ENCODE measurements around the gene PCDHGB4. TPM values are rescaled to one million over a fixed set of nuclear protein-coding genes. Genes with fewer than 3 reads are reported as not detected.

The PCDHGB4 gene
- total and polyA plus RNA-seq, 9 of the 15 experiments (the other 6 are each of a cell fraction or from before 2014, with no cell fraction given), result 0.01 to 0.14 (median 0.03) TPM; not detected in 5

- TF ChIP-seq TEAD1 (CRISPR knock-in tag; IDR thresholded peaks at IDR 0.05) (no peak), NR3C1 (CRISPR knock-in tag; IDR thresholded peaks at IDR 0.05) (no peak), ZNF583 (CRISPR knock-in tag; IDR thresholded peaks at IDR 0.05) (no peak), NFE2 (IDR thresholded peaks at IDR 0.05; ENCODE audit: low read depth) (no peak), ZEB2 (IDR thresholded peaks at IDR 0.05) (no peak), ZNF121 (CRISPR knock-in tag; conservative IDR thresholded peaks at IDR 0.05) (no peak), YY1 (IDR thresholded peaks at IDR 0.05; ENCODE audit: borderline replicate concordance in 1 of 3, control insufficient read depth in 1 of 3, extremely low read depth in 1 of 3, insufficient read depth in 3 of 3, insufficient read length in 1 of 3, insufficient replicate concordance in 2 of 3, low read depth in 1 of 3, low read length in 2 of 3) (peak in 2 of 3 experiments; percentile 20 to 64), DIDO1 (tag; IDR thresholded peaks at IDR 0.05; ENCODE audit: low read depth) (no peak), CREB3 (tag; conservative IDR thresholded peaks at IDR 0.05; ENCODE audit: low read depth) (no peak)
- TF ChIP-seq, protein P1, sequence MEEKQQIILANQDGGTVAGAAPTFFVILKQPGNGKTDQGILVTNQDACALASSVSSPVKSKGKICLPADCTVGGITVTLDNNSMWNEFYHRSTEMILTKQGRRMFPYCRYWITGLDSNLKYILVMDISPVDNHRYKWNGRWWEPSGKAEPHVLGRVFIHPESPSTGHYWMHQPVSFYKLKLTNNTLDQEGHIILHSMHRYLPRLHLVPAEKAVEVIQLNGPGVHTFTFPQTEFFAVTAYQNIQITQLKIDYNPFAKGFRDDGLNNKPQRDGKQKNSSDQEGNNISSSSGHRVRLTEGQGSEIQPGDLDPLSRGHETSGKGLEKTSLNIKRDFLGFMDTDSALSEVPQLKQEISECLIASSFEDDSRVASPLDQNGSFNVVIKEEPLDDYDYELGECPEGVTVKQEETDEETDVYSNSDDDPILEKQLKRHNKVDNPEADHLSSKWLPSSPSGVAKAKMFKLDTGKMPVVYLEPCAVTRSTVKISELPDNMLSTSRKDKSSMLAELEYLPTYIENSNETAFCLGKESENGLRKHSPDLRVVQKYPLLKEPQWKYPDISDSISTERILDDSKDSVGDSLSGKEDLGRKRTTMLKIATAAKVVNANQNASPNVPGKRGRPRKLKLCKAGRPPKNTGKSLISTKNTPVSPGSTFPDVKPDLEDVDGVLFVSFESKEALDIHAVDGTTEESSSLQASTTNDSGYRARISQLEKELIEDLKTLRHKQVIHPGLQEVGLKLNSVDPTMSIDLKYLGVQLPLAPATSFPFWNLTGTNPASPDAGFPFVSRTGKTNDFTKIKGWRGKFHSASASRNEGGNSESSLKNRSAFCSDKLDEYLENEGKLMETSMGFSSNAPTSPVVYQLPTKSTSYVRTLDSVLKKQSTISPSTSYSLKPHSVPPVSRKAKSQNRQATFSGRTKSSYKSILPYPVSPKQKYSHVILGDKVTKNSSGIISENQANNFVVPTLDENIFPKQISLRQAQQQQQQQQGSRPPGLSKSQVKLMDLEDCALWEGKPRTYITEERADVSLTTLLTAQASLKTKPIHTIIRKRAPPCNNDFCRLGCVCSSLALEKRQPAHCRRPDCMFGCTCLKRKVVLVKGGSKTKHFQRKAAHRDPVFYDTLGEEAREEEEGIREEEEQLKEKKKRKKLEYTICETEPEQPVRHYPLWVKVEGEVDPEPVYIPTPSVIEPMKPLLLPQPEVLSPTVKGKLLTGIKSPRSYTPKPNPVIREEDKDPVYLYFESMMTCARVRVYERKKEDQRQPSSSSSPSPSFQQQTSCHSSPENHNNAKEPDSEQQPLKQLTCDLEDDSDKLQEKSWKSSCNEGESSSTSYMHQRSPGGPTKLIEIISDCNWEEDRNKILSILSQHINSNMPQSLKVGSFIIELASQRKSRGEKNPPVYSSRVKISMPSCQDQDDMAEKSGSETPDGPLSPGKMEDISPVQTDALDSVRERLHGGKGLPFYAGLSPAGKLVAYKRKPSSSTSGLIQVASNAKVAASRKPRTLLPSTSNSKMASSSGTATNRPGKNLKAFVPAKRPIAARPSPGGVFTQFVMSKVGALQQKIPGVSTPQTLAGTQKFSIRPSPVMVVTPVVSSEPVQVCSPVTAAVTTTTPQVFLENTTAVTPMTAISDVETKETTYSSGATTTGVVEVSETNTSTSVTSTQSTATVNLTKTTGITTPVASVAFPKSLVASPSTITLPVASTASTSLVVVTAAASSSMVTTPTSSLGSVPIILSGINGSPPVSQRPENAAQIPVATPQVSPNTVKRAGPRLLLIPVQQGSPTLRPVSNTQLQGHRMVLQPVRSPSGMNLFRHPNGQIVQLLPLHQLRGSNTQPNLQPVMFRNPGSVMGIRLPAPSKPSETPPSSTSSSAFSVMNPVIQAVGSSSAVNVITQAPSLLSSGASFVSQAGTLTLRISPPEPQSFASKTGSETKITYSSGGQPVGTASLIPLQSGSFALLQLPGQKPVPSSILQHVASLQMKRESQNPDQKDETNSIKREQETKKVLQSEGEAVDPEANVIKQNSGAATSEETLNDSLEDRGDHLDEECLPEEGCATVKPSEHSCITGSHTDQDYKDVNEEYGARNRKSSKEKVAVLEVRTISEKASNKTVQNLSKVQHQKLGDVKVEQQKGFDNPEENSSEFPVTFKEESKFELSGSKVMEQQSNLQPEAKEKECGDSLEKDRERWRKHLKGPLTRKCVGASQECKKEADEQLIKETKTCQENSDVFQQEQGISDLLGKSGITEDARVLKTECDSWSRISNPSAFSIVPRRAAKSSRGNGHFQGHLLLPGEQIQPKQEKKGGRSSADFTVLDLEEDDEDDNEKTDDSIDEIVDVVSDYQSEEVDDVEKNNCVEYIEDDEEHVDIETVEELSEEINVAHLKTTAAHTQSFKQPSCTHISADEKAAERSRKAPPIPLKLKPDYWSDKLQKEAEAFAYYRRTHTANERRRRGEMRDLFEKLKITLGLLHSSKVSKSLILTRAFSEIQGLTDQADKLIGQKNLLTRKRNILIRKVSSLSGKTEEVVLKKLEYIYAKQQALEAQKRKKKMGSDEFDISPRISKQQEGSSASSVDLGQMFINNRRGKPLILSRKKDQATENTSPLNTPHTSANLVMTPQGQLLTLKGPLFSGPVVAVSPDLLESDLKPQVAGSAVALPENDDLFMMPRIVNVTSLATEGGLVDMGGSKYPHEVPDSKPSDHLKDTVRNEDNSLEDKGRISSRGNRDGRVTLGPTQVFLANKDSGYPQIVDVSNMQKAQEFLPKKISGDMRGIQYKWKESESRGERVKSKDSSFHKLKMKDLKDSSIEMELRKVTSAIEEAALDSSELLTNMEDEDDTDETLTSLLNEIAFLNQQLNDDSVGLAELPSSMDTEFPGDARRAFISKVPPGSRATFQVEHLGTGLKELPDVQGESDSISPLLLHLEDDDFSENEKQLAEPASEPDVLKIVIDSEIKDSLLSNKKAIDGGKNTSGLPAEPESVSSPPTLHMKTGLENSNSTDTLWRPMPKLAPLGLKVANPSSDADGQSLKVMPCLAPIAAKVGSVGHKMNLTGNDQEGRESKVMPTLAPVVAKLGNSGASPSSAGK (IDR thresholded peaks at IDR 0.05), result 0 out of 2 replicates have a peak, but pooled peaks have one; percentile 16
- TF ChIP-seq, protein P2, sequence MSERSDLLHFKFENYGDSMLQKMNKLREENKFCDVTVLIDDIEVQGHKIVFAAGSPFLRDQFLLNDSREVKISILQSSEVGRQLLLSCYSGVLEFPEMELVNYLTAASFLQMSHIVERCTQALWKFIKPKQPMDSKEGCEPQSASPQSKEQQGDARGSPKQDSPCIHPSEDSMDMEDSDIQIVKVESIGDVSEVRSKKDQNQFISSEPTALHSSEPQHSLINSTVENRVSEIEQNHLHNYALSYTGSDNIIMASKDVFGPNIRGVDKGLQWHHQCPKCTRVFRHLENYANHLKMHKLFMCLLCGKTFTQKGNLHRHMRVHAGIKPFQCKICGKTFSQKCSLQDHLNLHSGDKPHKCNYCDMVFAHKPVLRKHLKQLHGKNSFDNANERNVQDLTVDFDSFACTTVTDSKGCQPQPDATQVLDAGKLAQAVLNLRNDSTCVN (CRISPR knock-in tag; IDR thresholded peaks at IDR 0.05), result no peak
Observed at GRCh38 chr5:141354900-141355469, 32.5 kb upstream of the PCDHGB4 start, which contains the start of gene PCDHGA4 (continued).
